Measurements from ENCODE around the gene EIF6.

Gene EIF6

GRCh38 chr20:35293303-35294292 lies 9.0 kb upstream of the EIF6 start:
- no peak for DNase-seq

- no peak for DNase-seq
These were observed 8.1 kb upstream of the EIF6 start for GRCh38 chr20:35292504-35293285.

GRCh38 chr20:35291654-35292503 lies 7.3 kb upstream of the EIF6 start, which contains the start of gene FAM83C:
Gene FAM83C, minus strand, starts transcription at chr20:35292425. Its CDS starts 121 bp downstream, at chr20:35292304.
- no peak for DNase-seq

- no peak for DNase-seq
These were observed 6.4 kb upstream of the EIF6 start for GRCh38 chr20:35290887-35291417.

GRCh38 chr20:35290186-35290886 lies 5.8 kb upstream of the EIF6 start:
- no peak for DNase-seq

GRCh38 chr20:35288325-35289060 lies 3.9 kb upstream of the EIF6 start:
- DNase-seq, result no peak

GRCh38 chr20:35287509-35288324 lies 3.1 kb upstream of the EIF6 start:
- no peak for DNase-seq

GRCh38 chr20:35286899-35287508 lies 2.4 kb upstream of the EIF6 start:
- no peak for DNase-seq

GRCh38 chr20:35286077-35286898 lies 1.7 kb upstream of the EIF6 start:
- no peak for DNase-seq

- peak; percentile 47 for DNase-seq
These were observed 1.2 kb upstream of the EIF6 start for GRCh38 chr20:35285806-35286076.

GRCh38 chr20:35284992-35285805 lies 627 bp upstream of the EIF6 start:
- DNase-seq, result no peak

- peak; percentile 47 for DNase-seq
These were observed 918 bp downstream of the EIF6 start for GRCh38 chr20:35283441-35284266.

- no peak for DNase-seq
These were observed 3.0 kb downstream of the EIF6 start for GRCh38 chr20:35281506-35282101.

GRCh38 chr20:35280523-35280922 lies 4.0 kb downstream of the EIF6 start:
- DNase-seq, result no peak

- no peak for DNase-seq
These were observed 4.9 kb downstream of the EIF6 start for GRCh38 chr20:35279533-35280174.

GRCh38 chr20:35279040-35279439 lies 5.5 kb downstream of the EIF6 start:
- DNase-seq, result no peak

Measured in suppressor macrophage treated with lipopolysaccharide for 4 hours (primary cell).